HG02973 (cell line): ENCODE data around the gene SLFN11.
A peak's percentile ranks its signal among the peaks of the same experiment; 100 is the strongest.
"Not testable (repeated sequence)": the region's sequence is repeated elsewhere in the genome, so short reads cannot be mapped to it uniquely, and the experiment has no call there.

Experiments
- ATAC-seq: cut with Tn5 transposase; IDR thresholded peaks from one replicate; pipeline ENCODE4 v1.9.1; 2021; ENCODE audit warnings: moderate library complexity; ENCODE audit not compliant: unreplicated experiment

Gene SLFN11

DNA sequence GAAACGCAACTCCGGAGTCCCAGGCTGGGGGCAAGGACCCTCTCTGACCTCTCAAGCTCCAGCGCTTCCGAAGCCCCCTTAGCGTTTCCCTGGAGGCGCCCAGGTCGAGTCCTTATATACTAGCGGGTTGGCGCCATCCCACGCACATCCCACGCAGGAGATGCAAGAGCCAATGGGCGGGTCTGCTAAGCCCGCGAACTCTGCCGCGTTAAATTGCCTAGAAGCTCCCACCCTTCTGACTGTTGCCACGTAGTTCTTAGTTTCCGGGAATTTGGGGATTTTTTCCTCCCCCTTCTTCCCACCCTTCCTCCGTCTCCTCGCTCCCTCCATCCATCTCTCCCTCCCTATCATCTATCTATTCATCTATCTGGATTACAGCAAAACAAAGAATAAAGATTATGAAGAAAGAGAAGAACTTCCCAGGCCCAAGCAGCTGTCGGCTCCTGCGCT lies at the start of gene SLFN11:
Gene SLFN11, minus strand, starts transcription at position 88 of the 450 bp plus-strand sequence. CDS start 9,814 bp downstream, outside the sequence.
- ATAC-seq = no peak

DNA sequence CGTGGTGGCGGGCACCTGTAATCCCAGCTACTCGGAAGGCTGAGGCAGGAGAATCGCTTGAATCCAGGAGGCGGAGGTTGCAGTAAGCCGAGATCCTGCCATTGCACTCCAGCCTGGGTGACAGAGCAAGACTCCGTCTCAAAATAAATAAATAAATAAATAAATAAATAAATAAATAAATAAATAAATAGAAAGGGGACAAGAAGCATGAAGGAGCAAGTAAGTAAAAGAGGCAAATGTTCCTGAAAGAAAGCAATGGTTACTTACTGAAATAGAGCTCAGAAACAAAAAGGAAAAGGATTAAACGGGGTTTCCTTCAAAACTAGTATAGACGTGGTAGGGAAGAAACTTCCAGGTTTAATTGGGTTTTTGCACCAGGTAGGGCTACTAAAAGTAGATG lies 47.6 kb upstream of the SLFN11 start:
- ATAC-seq = not testable (repeated sequence)

DNA sequence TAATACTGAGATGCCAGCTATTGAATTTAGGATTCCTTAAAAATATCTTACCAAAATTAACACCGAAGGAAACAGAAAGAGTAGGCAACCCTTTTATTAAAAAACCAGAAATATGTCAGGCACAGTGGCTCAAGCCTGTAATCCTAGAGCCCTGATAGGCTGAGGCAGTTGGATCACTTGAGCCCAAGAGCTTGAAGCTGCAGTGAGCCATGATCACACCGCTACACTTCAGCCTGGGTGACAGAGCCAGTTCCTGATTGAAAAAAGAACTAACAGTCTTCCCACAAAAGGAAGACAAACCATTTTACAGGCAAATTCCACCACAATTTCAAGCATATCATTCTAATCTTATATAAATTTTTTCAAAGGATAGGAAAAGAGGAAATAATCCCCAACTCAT lies 43.2 kb upstream of the SLFN11 start:
- no peak for ATAC-seq

GRCh38 chr17:35414707-35415106 lies 41.3 kb upstream of the SLFN11 start:
- not testable (repeated sequence) for ATAC-seq

GRCh38 chr17:35414247-35414646 lies 40.8 kb upstream of the SLFN11 start:
- no peak for ATAC-seq

- no peak for ATAC-seq
These were observed 34.1 kb upstream of the SLFN11 start for GRCh38 chr17:35407531-35407930.

- no peak for ATAC-seq
These were observed 33.1 kb upstream of the SLFN11 start for GRCh38 chr17:35406568-35406967.

DNA sequence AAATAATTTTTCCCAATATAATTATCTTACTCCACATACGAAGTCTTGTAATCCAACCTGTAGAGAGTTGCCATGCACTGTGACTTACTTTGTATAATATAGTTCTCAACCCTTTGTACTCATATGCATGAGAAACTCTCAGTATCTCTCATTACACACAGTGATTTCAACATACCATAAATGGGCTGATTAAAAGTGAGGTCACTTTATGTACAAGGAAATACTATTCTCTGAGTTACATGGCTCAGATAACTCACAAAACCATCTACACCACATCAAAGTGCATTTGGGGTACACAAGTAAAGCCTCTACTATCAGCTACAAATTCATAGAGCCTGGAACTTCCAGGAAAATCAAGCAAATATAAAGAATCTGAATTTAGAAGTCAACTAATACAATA lies 30.9 kb upstream of the SLFN11 start:
- ATAC-seq = no peak

- ATAC-seq = not testable (repeated sequence)
These were observed 20.4 kb upstream of the SLFN11 start for GRCh38 chr17:35393783-35394182.

DNA sequence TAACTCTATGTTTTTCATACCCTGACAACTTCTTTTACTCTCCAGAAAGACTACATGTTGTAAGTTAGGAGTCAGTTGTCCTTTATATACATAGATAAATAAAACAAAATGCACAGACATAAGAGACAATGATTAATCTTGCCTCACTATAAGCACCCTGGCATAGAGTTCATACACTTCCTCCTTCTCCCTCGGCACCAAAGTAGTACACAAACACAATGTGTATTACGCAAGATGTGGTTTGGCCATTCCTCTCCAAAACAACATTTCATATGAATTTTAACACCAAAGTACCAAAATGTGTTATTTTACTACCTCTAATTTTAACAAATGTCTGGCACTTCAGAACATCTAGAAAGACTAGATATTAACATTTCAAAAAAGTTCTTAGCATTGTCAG lies 17.2 kb upstream of the SLFN11 start:
- ATAC-seq = no peak

GRCh38 chr17:35390156-35390555 lies 16.7 kb upstream of the SLFN11 start:
- ATAC-seq = no peak

DNA sequence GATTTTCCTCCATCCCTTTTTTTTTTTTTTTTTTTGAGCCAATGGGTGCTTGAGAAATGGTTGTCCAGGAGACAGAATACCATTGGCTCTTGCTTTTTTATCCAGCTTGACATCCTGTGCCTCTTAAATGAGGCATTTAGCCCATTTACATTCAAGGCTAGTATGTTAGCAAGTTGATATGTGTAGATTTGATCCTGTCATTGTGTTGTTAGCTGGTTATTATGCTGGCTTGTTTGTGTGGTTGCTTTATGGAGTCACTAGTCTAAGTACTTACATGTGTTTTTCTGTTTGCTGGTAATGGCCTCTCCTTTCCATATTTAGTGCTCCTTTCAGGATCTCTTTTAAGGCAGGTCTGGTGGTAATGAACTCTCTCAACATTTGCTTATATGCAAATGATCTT lies 14.1 kb upstream of the SLFN11 start:
- ATAC-seq = no peak

DNA sequence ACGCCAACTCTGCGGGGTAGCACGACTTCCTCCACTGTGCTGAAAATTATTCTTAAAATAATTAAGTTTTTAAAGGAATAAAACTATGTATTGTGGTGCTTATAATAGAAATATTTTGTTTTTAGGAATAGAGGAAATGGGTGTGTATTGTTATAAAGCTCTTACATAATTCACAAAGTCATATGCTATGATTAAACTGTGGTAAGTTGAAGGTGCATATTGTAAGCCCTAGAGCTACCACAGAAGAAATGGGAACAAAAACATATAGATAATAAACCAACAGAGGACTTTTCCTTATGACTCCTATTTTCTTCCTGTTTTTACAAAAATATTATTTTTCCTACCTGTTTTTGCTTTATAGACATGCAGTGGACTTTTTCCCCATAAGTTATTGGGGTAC lies 4.3 kb upstream of the SLFN11 start:
- ATAC-seq = no peak

- ATAC-seq = no peak
These were observed 3.6 kb upstream of the SLFN11 start for GRCh38 chr17:35377068-35377467.

- ATAC-seq = no peak
These were observed 2.8 kb upstream of the SLFN11 start for GRCh38 chr17:35376245-35376644.

GRCh38 chr17:35374766-35375344 lies 1.4 kb upstream of the SLFN11 start:
- no peak for ATAC-seq

DNA sequence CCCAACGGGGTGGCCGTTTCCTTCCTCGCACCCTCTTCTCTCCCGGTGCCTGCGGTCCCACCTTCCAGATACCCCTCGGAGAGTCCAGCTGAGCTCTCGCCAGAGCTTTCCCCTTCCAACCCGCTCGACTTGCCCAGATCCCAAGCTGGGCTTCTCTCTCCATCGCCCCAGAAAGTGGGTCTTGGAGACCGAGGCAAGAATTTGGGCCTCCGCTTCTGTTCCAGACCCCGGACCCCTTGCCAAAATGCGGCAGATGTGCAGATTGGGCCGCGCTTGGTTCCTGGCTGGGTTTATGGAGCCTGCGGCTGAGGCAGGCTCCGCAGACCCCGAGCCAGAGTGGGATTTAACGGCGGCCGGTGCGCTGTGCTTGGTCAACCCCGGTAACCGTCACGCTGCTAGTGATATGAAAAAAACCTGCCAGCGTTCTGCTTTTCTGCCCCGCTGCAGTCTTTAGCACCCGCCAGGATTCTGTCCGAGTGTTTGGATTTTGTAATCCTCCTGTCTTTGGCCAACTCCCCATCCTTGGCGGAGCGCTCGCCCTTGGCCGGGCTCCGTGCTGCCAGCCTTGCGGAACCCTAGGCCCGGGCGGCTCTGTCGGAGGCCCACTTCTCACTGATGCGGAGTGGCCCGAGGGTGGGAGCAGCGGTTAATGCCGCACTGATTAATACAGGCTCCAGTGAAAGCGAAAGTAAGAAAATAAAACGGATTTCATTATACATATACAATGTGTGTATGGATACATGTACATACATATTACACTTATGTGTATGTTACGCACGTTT lies 754 bp upstream of the SLFN11 start:
- ATAC-seq = no peak

DNA sequence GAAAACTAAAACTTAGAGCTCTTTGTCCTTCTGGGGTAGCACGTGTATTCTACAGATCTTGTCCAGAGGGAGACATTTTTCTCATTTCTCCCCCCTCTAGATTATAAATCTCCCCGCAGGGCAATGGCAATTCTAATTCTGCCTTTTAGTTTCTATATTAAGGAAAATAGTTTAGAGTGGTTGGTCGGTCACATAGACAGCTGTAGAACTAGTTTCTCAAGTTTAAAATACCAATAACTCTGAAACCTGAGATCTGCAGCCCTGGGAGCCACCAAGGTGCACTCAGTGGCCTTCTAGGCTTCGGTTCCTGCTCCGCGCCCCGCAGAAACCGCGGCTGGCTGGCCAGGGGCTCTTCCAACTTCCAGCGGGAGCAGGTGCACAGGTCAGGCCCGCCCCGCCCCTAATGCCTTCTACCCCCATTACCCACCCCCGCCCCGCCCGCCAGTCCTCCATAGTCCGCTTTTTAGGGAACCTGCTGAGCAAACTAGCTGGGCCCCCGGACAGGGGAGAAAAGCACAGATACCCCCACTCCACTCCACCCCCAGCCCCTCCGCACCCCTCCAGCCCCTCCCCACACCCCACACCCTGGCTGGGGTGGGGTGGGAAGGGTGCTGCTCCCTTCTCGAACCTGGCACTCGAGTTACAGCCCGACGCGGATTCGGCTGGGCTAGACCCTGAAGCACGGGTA lies 431 bp downstream of the SLFN11 start:
- no peak for ATAC-seq

DNA sequence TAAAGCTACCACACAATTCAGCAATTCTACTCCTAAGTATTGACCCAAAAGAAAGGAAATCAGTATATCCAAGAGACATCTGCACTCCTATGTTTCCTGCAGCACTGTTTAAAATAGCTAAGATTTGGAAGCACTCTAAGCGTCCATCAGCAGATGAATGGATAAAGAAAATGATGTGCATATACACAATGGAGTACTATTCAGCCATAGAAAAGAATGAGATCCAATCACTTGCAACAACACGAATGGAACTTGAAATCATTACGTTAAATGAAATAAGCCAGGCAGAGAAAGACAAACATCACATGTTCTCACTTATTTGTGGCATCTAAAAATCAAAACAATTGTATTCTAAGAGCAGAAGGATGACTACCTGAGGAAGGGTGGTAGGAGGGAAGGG lies 1.5 kb downstream of the SLFN11 start:
- no peak for ATAC-seq

DNA sequence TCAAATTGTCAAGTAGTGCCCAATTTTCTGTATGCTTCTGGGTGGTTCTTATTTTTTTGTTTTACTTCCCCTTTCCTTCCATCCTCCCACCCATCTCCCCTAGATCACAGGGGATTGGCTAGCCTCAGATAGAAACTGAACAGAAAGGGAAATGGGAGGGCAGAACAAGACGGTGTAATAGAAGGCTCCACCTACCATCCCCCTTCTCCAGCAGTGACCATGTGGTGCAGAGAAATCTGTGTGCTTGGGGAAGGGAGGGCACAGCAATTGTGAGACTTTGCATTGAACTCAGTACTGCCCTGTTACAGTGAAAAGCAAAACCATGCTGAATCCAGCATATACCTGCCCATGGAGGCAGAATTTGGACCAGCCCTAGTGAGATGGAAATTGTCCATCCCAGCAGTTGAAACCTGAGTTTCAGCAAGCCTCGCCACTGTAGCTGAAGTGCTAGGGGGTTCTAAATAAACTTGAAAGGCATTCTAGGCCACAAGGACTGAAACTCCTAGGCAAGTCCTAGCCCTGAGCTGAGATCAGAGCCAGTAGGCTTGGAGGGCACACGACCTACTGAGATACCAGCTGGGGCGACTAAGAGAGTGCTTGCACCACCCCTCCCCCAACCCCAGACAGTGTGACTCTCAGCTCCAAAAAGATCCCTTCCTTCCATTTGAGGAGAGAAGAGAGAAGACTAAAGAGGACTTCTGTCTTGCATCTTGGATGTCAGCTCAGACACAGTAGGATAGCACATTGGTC lies 5.2 kb downstream of the SLFN11 start:
- ATAC-seq = peak; percentile 85

DNA sequence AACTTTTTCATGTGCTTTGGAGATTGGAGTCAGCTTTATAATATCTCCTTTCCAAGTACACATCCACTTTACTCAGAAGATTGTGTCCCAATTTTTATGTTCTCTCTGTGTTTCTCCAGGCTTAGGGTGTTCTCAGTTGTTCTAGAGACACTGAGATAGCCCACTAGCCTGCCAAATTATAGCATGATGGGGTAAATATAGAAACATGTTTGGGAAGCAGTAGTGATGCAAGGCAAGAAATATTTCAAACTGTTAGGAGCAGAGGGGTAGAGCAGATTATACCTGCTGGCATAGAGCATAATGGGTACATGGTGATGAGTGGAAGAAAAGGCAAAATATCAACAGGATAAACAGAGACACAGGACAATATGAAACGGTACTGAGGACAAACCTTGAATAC lies 12.4 kb downstream of the SLFN11 start:
- no peak for ATAC-seq
